Kidney (tissue), 14 donors: ENCODE data around the gene ZNF224. TPM values are rescaled to one million over a fixed set of nuclear protein-coding genes. Genes with fewer than 3 reads are reported as not detected.

Experiments used
- DNase-seq, 5 donors: peaks; one replicate each; pipeline ENCODE4 v3.0.0-alpha.2; 2013 to 2020
- FAIRE-seq: peaks from 2 replicates; lab custom pipeline; 2012; peaks lifted over from hg19 to GRCh38; lab: Jason Lieb, UNC
- H3K27ac ChIP-seq, 2 donors: one replicate each; pipeline ENCODE4 v1.7.0; 2013; ENCODE audit warnings: low read depth in 2 of 2, low read length in 2 of 2, inconsistent platforms in 1 of 2
- H3K27me3 ChIP-seq: one replicate; pipeline ENCODE4 v1.7.1; 2013; ENCODE audit warnings: low read length, inconsistent platforms; ENCODE audit not compliant: control insufficient read depth, insufficient read depth
- H3K36me3 ChIP-seq, 3 donors: one replicate each; pipeline versions ENCODE4 v1.7.0 to v1.7.1; 2013; ENCODE audit warnings: low read length in 3 of 3, control low read depth in 1 of 3, inconsistent platforms in 1 of 3; ENCODE audit not compliant: insufficient read depth in 3 of 3, control insufficient read depth in 2 of 3
- H3K4me1 ChIP-seq, 3 donors: one replicate each; pipeline versions ENCODE4 v1.7.0 to v1.7.1; 2013; ENCODE audit warnings: low read length in 3 of 3, inconsistent platforms in 1 of 3, low read depth in 1 of 3; ENCODE audit not compliant: control insufficient read depth in 2 of 3, insufficient read depth in 2 of 3
- H3K4me3 ChIP-seq, 3 donors: one replicate each; pipeline versions ENCODE4 v1.7.0 to v1.8.1; 2013; ENCODE audit warnings: low read length in 3 of 3, control low read depth in 1 of 3, inconsistent platforms in 1 of 3
- H3K9ac ChIP-seq, 3 donors: one replicate each; pipeline versions ENCODE4 v1.7.0 to v1.7.1; 2013; ENCODE audit warnings: low read length in 3 of 3, control low read depth in 1 of 3, inconsistent platforms in 1 of 3
- H3K9me3 ChIP-seq, 3 donors: one replicate each; pipeline versions ENCODE4 v1.7.0 to v1.7.1; 2013; ENCODE audit warnings: low read length in 3 of 3, control low read depth in 1 of 3, inconsistent platforms in 1 of 3; ENCODE audit not compliant: control insufficient read depth in 2 of 3, insufficient read depth in 1 of 3
- intact Hi-C: fragments of 100-400 bp; cut with DNase I; formaldehyde crosslinking; loops from one replicate; pipeline ENCODE4 v1.11.1; 2022
- polyA plus RNA-seq: library from polyadenylated mRNA; stranded (reverse); fragments of 350-450 nt; fragmentation: Illumina TruSeq; extraction: RNeasy Lipid Tissue Mini Kit (QIAGEN cat#74804); gene quantifications from one replicate; pipeline ENCODE4 v1.2.3, GENCODE V29; 2014; ENCODE audit warnings: low read depth, low replicate concordance; ENCODE audit not compliant: insufficient read depth
- total RNA-seq: library from RNA; stranded (reverse); fragmentation: NEBNext Ultra II Directional; extraction: Animal tissue kit (Norgen Biotek cat#: 25700); gene quantifications from one replicate; pipeline ENCODE4 v1.2.1, GENCODE V29; 2021
- TF ChIP-seq, protein P1 (sequence below): IDR thresholded peaks from 3 replicates; pipeline ENCODE4 v1.5.1; 2012; ENCODE audit warnings: mild to moderate bottlenecking, moderate library complexity, borderline replicate concordance; ENCODE audit not compliant: insufficient read depth; ENCODE audit errors: extremely low read depth
- donor health status: control.
- donor health status: control.
- donor health status: control.
- donor health status: control.
- donor health status: control.
- donor health status: DM: yes; HTN: yes; CAD: no.
- donor health status: Normal renal cell carcinoma (clear cell type).

ZNF224 gene
- total and polyA plus RNA-seq, 2 donors from 2014 or later: 7.8 to 34.0 TPM

DNA sequence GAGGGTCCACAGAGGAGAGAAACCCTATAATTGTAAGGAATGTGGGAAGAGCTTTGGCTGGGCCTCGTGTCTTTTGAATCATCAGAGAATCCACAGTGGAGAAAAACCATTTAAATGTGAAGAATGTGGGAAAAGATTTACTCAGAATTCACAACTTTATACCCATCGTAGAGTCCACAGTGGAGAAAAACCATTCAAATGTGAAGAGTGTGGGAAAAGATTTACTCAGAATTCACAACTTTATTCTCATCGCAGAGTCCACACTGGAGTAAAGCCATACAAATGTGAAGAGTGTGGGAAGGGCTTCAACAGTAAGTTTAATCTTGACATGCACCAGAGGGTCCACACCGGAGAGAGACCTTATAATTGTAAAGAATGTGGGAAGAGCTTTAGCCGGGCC, 37.8 kb downstream of the ZNF224 start:
- H3K4me3 ChIP-seq: no peak overlapping the region
- TF ChIP-seq, protein P1, sequence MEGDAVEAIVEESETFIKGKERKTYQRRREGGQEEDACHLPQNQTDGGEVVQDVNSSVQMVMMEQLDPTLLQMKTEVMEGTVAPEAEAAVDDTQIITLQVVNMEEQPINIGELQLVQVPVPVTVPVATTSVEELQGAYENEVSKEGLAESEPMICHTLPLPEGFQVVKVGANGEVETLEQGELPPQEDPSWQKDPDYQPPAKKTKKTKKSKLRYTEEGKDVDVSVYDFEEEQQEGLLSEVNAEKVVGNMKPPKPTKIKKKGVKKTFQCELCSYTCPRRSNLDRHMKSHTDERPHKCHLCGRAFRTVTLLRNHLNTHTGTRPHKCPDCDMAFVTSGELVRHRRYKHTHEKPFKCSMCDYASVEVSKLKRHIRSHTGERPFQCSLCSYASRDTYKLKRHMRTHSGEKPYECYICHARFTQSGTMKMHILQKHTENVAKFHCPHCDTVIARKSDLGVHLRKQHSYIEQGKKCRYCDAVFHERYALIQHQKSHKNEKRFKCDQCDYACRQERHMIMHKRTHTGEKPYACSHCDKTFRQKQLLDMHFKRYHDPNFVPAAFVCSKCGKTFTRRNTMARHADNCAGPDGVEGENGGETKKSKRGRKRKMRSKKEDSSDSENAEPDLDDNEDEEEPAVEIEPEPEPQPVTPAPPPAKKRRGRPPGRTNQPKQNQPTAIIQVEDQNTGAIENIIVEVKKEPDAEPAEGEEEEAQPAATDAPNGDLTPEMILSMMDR: no peak
- DNase-seq: no peak
- H3K9me3 ChIP-seq: peaks cover 2 to 44% (median 15%) of the 10 kb centered on the region in 3 donors
- H3K36me3 ChIP-seq: peaks cover 14 to 39% (median 15%) of the 10 kb centered on the region in 3 donors
- no peak overlapping the region for H3K9ac ChIP-seq
- no peaks in the 10 kb centered on the region for H3K4me1 ChIP-seq
- intact Hi-C loops: no loop called here
- no peak overlapping the region for H3K27ac ChIP-seq
- no peaks in the 10 kb centered on the region for H3K27me3 ChIP-seq
- FAIRE-seq: no peak

- Histone ChIP-seq H3K27ac (peak within 1 kb of the TSS; percentile 51 to 53), H3K4me1 (peaks cover 0 to 6% (median 4%) of the 10 kb centered on the region in 3 donors), H3K27me3 (no peaks in the 10 kb centered on the region), H3K36me3 (peaks cover 0 to 14% (median 2%) of the 10 kb centered on the region in 3 donors), H3K9ac (peak within 1 kb of the TSS; percentile 71 to 99 (median 77)), H3K9me3 (no peaks in the 10 kb centered on the region), H3K4me3 (peak within 1 kb of the TSS; percentile 80 to 99 (median 93))
- DNase-seq (peak; percentile 88 to 97 (median 92)), FAIRE-seq (no peak)
- intact Hi-C loops: no loop called here
- TF ChIP-seq, protein P1: no peak
These were observed 47.3 kb downstream of the ZNF224 start, which contains the start of gene ZNF234 for GRCh38 chr19:44141191-44142058. TSS of gene ZNF234 (plus strand) at chr19:44141554. CDS start at chr19:44144633, 3,079 bp downstream.

GRCh38 chr19:44142059-44142433, 47.9 kb downstream of the ZNF224 start:
- H3K4me3 ChIP-seq: peak overlapping the region; percentile 80 to 99 (median 93)
- DNase-seq: peak in 2 of 5 donors; percentile 15 to 28
- H3K9ac ChIP-seq: peak overlapping the region; percentile 71 to 99 (median 77)
- H3K9me3 ChIP-seq: no peaks in the 10 kb centered on the region
- TF ChIP-seq, protein P1: no peak
- H3K27me3 ChIP-seq: no peaks in the 10 kb centered on the region
- peaks cover 0 to 6% (median 4%) of the 10 kb centered on the region in 3 donors for H3K4me1 ChIP-seq
- H3K36me3 ChIP-seq: peaks cover 0 to 14% (median 2%) of the 10 kb centered on the region in 3 donors
- FAIRE-seq: no peak
- intact Hi-C loops: no loop called here
- H3K27ac ChIP-seq: no peak overlapping the region
